HG03460 (cell line): ENCODE data around the gene NR2F2.
"Not testable (repeated sequence)": the region's sequence is repeated elsewhere in the genome, so short reads cannot be mapped to it uniquely, and the experiment has no call there.

Experiments
- ATAC-seq: cut with Tn5 transposase; IDR thresholded peaks from one replicate; pipeline ENCODE4 v1.9.1; 2021; ENCODE audit not compliant: unreplicated experiment

Gene NR2F2

GRCh38 chr15:96365781-96366525 lies 35.5 kb downstream of the NR2F2 start:
- ATAC-seq: no peak

GRCh38 chr15:96366526-96366877 lies 36.0 kb downstream of the NR2F2 start:
- no peak for ATAC-seq

- no peak for ATAC-seq
Observed at GRCh38 chr15:96367311-96368200, 37.1 kb downstream of the NR2F2 start.

- ATAC-seq: no peak
Observed at GRCh38 chr15:96369351-96369750, 38.9 kb downstream of the NR2F2 start.

GRCh38 chr15:96369825-96370621 lies 39.5 kb downstream of the NR2F2 start:
- no peak for ATAC-seq

- no peak for ATAC-seq
Observed at GRCh38 chr15:96372554-96372953, 42.1 kb downstream of the NR2F2 start.

GRCh38 chr15:96374499-96374898 lies 44.0 kb downstream of the NR2F2 start:
- ATAC-seq: no peak

GRCh38 chr15:96379592-96379991 lies 49.1 kb downstream of the NR2F2 start:
- not testable (repeated sequence) for ATAC-seq

- ATAC-seq: no peak
Observed at GRCh38 chr15:96381463-96381862, 51.0 kb downstream of the NR2F2 start.

- ATAC-seq: no peak
Observed at GRCh38 chr15:96385195-96385594, 54.7 kb downstream of the NR2F2 start.

GRCh38 chr15:96388673-96389072 lies 58.2 kb downstream of the NR2F2 start:
- no peak for ATAC-seq
